SK-N-SH (cell line): ENCODE measurements around the gene CAMKMT. TPM values are rescaled to one million over a fixed set of nuclear protein-coding genes. Genes with fewer than 3 reads are reported as not detected.

Source experiments
- CTCF ChIA-PET: fragments of 300-600, 350-600 bp; formaldehyde crosslinking; extraction: SDS; loops from one replicate; lab custom pipeline; 2021; lab: Yijun Ruan, JAX
- POLR2A ChIA-PET: fragments of 350-600 bp; sonication (Branson Sonifier 250); formaldehyde crosslinking; extraction: SDS; loops from one replicate; lab custom pipeline; 2020; ENCODE audit warnings: antibody characterized with exemption, inconsistent platforms; lab: Yijun Ruan, JAX
- DNase-seq: peaks from one replicate; pipeline ENCODE4 v3.0.0; 2012
- H2AFZ ChIP-seq: fragments of 200-600 bp; sonication (generic); 2 replicates; pipeline ENCODE4 v1.8.1; 2016; ENCODE audit warnings: antibody characterized with exemption, mild to moderate bottlenecking, low read depth
- H3F3A ChIP-seq: fragments of 200-600 bp; sonication (generic); replicated peaks from 2 replicates; pipeline ENCODE3; 2016; ENCODE audit warnings: antibody characterized with exemption, mild to moderate bottlenecking; ENCODE audit not compliant: insufficient read depth
- H3K27ac ChIP-seq, 2 experiments: fragments of 200-500 bp in 1 of 2; fragments of 200-600 bp in 1 of 2; sonication (Bioruptor generic) in 1 of 2; sonication (generic), shearing (Covaris generic) in 1 of 2; 2 replicates each; pipeline versions ENCODE4 v1.5.1 to v1.6.1; 2014 to 2016; ENCODE audit warnings: low read depth in 2 of 2, inconsistent platforms in 1 of 2, low read length in 1 of 2, mild to moderate bottlenecking in 1 of 2, mixed read lengths in 1 of 2
- H3K27me3 ChIP-seq: fragments of 200-600 bp; sonication (generic), shearing (Covaris generic); 2 replicates; pipeline ENCODE4 v1.6.1; 2016; ENCODE audit warnings: mixed run types; ENCODE audit not compliant: insufficient read depth
- H3K36me3 ChIP-seq, 2 experiments: fragments of 200-500 bp in 1 of 2; fragments of 200-600 bp in 1 of 2; sonication (Bioruptor generic) in 1 of 2; sonication (generic) in 1 of 2; replicated peaks in 1 of 2; 2 replicates each; pipeline versions ENCODE3 to v1.5.1; 2014 to 2016; ENCODE audit warnings: low read length in 1 of 2, mild to moderate bottlenecking in 1 of 2; ENCODE audit not compliant: insufficient read depth in 2 of 2, control insufficient read depth in 1 of 2
- H3K4me1 ChIP-seq, 2 experiments: fragments of 200-500 bp in 1 of 2; fragments of 200-600 bp in 1 of 2; sonication (Bioruptor generic) in 1 of 2; sonication (generic), shearing (Covaris generic) in 1 of 2; 2 replicates each; pipeline versions ENCODE4 v1.5.1 to v1.6.1; 2014 to 2016; ENCODE audit warnings: low read depth in 1 of 2, low read length in 1 of 2, mixed run types in 1 of 2; ENCODE audit not compliant: insufficient read depth in 2 of 2, control insufficient read depth in 1 of 2
- H3K4me2 ChIP-seq: fragments of 200-600 bp; sonication (generic), shearing (Covaris generic); 2 replicates; pipeline ENCODE4 v1.6.1; 2017; ENCODE audit warnings: mixed run types
- H3K4me3 ChIP-seq, 2 experiments: fragments of 200-500 bp in 1 of 2; fragments of 200-600 bp in 1 of 2; sonication (Bioruptor generic) in 1 of 2; sonication (generic), shearing (Covaris generic) in 1 of 2; 2 replicates each; pipeline versions ENCODE4 v1.5.1 to v1.8.1; 2014 to 2016; ENCODE audit warnings: low read depth in 2 of 2, inconsistent platforms in 1 of 2, low read length in 1 of 2, mild to moderate bottlenecking in 1 of 2, mixed read lengths in 1 of 2, moderate library complexity in 1 of 2
- H3K79me2 ChIP-seq: fragments of 200-600 bp; sonication (generic); 2 replicates; pipeline ENCODE4 v1.8.1; 2017; ENCODE audit warnings: mild to moderate bottlenecking; ENCODE audit not compliant: insufficient read depth
- H3K9ac ChIP-seq: fragments of 200-600 bp; sonication (generic); 2 replicates; pipeline ENCODE4 v1.6.1; 2017; ENCODE audit warnings: mixed run types
- H3K9me2 ChIP-seq: fragments of 200-600 bp; sonication (generic); 2 replicates; pipeline ENCODE4 v1.6.1; 2017; ENCODE audit warnings: mixed run types
- H3K9me3 ChIP-seq: fragments of 200-600 bp; sonication (generic); 2 replicates; pipeline ENCODE4 v1.6.1; 2017; ENCODE audit warnings: mixed run types, mild to moderate bottlenecking, moderate library complexity
- H4K20me1 ChIP-seq: fragments of 200-600 bp; sonication (generic); 2 replicates; pipeline ENCODE4 v1.6.1; 2017; ENCODE audit warnings: mild to moderate bottlenecking, mixed run types; ENCODE audit not compliant: insufficient read depth
- CTCF ChIP-seq: fragments of 200-600 bp; sonication (generic); IDR thresholded peaks from 2 replicates; pipeline ENCODE4 v1.6.1; 2017; ENCODE audit warnings: antibody characterized with exemption, mild to moderate bottlenecking, moderate library complexity
- EP300 ChIP-seq, 2 experiments: IDR thresholded peaks; 2 replicates each; pipeline versions ENCODE4 v1.4.0 to v1.6.1; 2012; ENCODE audit warnings: borderline replicate concordance in 1 of 2, low read depth in 1 of 2, low read length in 1 of 2
- GABPA ChIP-seq: IDR thresholded peaks from 2 replicates; pipeline ENCODE4 v1.4.0; 2012; ENCODE audit warnings: low read depth, mild to moderate bottlenecking
- IRF3 ChIP-seq: fragments of 150-350 bp; IDR thresholded peaks from 2 replicates; pipeline ENCODE4 v1.6.1; 2016; ENCODE audit warnings: mild to moderate bottlenecking, low read depth, low read length
- MEF2A ChIP-seq: IDR thresholded peaks from 2 replicates; pipeline ENCODE4 v1.4.0; 2012; ENCODE audit warnings: low read depth, borderline replicate concordance
- POLR2AphosphoS5 ChIP-seq: IDR thresholded peaks from 2 replicates; pipeline ENCODE4 v1.6.1; 2012; ENCODE audit warnings: low read depth, low read length
- RAD21 ChIP-seq: IDR thresholded peaks from 2 replicates; pipeline ENCODE4 v1.6.1; 2012; ENCODE audit warnings: mild to moderate bottlenecking, low read length
- RCOR1 ChIP-seq: fragments of 150-350 bp; IDR thresholded peaks from 2 replicates; pipeline ENCODE4 v1.6.1; 2017; ENCODE audit warnings: antibody characterized with exemption, low read length
- SIN3A ChIP-seq: IDR thresholded peaks from 2 replicates; pipeline ENCODE4 v1.6.1; 2012; ENCODE audit warnings: low read depth, mild to moderate bottlenecking, low read length, moderate library complexity, borderline replicate concordance
- TCF12 ChIP-seq: IDR thresholded peaks from 2 replicates; pipeline ENCODE4 v1.4.0; 2012
- TEAD4 ChIP-seq: IDR thresholded peaks from 2 replicates; pipeline ENCODE4 v1.4.0; 2012; ENCODE audit warnings: mild to moderate bottlenecking, borderline replicate concordance; ENCODE audit not compliant: insufficient read depth
- USF2 ChIP-seq: fragments of 150-350 bp; IDR thresholded peaks from 2 replicates; pipeline ENCODE4 v1.6.1; 2017; ENCODE audit warnings: antibody characterized with exemption, low read length, low read depth, borderline replicate concordance
- ZBTB33 ChIP-seq: IDR thresholded peaks from 2 replicates; pipeline ENCODE4 v1.4.0; 2012; ENCODE audit warnings: low read depth, borderline replicate concordance
- WGBS: methylation state at CpG from one replicate; pipeline ENCODE4 v1.1.6; 2017; ENCODE audit warnings: low lambda C conversion rate; 5-methylcytosine and 5-hydroxymethylcytosine counted together
- polyA plus RNA-seq, 3 experiments: library from polyadenylated mRNA; depleted of rRNA; stranded (reverse); fragments of >200 nt; gene quantifications; 2 replicates each; pipeline ENCODE4 v1.2.3, GENCODE V29; 2012
- TF ChIP-seq, protein P1 (sequence below): IDR thresholded peaks from 2 replicates; pipeline ENCODE4; 2012
- TF ChIP-seq, protein P2 (sequence below): IDR thresholded peaks from 2 replicates; pipeline ENCODE4 v1.4.0; 2012; ENCODE audit warnings: low read depth, borderline replicate concordance

CAMKMT gene
- polyA plus RNA-seq, 1 of the 3 experiments (the other 2 are of a cell fraction), result 5.9 TPM

DNA sequence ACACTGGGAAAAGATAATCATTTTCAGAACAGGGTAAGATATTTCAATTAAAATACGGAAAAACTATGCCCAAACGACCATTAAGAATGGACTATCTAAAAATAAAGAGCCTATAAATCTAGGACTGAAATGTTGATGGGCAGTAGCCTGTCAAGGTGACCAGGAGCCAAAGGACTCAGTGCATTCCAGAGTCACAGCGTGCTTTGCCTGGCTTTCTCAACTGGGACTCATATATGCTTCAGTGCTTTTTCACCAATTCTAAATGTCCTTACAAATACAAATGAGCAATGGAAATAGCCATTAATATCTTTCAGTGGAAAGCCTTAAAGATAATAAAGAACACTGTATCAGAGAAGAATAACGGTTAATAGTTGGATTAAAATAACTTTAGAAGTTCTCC is 35.9 kb upstream of the CAMKMT start:
- Histone ChIP-seq H3K27ac (no peak overlapping the region), H3K9me2 (no peaks in the 10 kb centered on the region), H3K9me3 (no peaks in the 10 kb centered on the region), H3K36me3 (peaks cover 63 to 71% of the 10 kb centered on the region in 2 experiments), H3F3A (peaks cover 8% of the 10 kb centered on the region), H3K4me2 (no peak overlapping the region), H3K4me3 (no peak overlapping the region), H2AFZ (no peak overlapping the region), H4K20me1 (no peaks in the 10 kb centered on the region), H3K9ac (no peak overlapping the region), H3K4me1 (peaks cover 0 to 3% of the 10 kb centered on the region in 2 experiments; a peak in 1 of 4 replicates), H3K79me2 (no peaks in the 10 kb centered on the region), H3K27me3 (no peaks in the 10 kb centered on the region)
- DNase-seq, result no peak
- ChIA-PET CTCF (interaction anchor here (1.5 kb wide), 1 partner anchor 282 kb away, joined by 3 read pairs; no protein-coding TSS in a partner anchor), POLR2A (no interaction called here)
- whole genome bisulfite sequencing, result 79% methylated on average over 4 of the region's 4 CpGs
- TF ChIP-seq ZBTB33 (no peak), IRF3 (no peak), POLR2AphosphoS5 (no peak), CTCF (no peak)

DNA sequence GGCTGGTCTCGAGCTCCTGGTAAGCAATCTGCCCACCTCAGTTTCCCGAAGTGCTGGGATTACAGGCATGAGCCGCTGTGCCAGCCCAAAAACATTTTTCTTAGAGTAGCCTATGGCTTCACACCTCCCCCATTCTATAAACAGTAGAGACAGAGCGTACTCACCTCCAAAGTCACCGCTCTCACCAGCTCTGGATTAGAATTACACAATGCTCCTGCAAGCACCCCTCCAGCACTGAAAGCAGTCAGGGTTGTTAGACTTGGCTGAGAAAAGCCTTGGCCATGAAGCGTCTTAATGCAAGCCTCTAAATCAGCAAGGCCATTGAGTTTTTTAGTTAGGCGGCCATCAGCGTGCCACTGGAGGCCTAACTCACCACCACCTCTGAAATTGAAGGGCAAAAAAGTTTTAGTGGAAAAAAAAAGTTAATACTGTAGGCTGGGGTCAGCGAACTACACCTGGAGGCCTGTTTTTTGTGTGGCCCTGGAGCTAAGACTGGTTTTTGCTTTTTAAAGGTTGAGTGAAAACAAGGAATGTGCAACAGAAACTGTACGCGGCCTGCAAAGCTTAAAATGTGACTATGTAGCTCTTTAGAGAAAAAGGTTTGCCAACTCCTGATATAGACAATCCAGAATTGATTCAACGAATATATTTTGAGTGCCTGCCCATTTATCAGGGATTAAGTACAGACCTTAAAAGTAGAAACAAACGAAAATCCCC is 35.0 kb upstream of the CAMKMT start:
- no peak overlapping the region for H3K27ac ChIP-seq
- H3K27me3 ChIP-seq, result no peaks in the 10 kb centered on the region
- no peak overlapping the region for H3K9ac ChIP-seq
- no peak overlapping the region for H3K4me2 ChIP-seq
- H2AFZ ChIP-seq, result no peak overlapping the region
- WGBS, result 90% methylated on average over 13 of the region's 13 CpGs
- no peaks in the 10 kb centered on the region for H3K9me2 ChIP-seq
- no peaks in the 10 kb centered on the region for H3K79me2 ChIP-seq
- H3K36me3 ChIP-seq, result peaks cover 60 to 66% of the 10 kb centered on the region in 2 experiments
- ChIA-PET CTCF (interaction anchor here (1.5 kb wide), 1 partner anchor 283 kb away, joined by 3 read pairs; no protein-coding TSS in a partner anchor), POLR2A (no interaction called here)
- H3K4me1 ChIP-seq, result peaks cover 0 to 3% of the 10 kb centered on the region in 2 experiments; a peak in 1 of 4 replicates
- H4K20me1 ChIP-seq, result no peaks in the 10 kb centered on the region
- H3K9me3 ChIP-seq, result no peaks in the 10 kb centered on the region
- DNase-seq, result no peak
- peaks cover 8% of the 10 kb centered on the region for H3F3A ChIP-seq
- H3K4me3 ChIP-seq, result no peak overlapping the region
- TF ChIP-seq GABPA (no peak), TCF12 (no peak), RCOR1 (no peak), POLR2AphosphoS5 (no peak), SIN3A (no peak), TEAD4 (no peak), IRF3 (no peak), USF2 (no peak), MEF2A (no peak), RAD21 (no peak), EP300 (IDR thresholded peaks at IDR 0.05; ENCODE audit: borderline replicate concordance in 1 of 2, low read depth in 1 of 2, low read length in 1 of 2) (no peak)
- TF ChIP-seq, protein P1, sequence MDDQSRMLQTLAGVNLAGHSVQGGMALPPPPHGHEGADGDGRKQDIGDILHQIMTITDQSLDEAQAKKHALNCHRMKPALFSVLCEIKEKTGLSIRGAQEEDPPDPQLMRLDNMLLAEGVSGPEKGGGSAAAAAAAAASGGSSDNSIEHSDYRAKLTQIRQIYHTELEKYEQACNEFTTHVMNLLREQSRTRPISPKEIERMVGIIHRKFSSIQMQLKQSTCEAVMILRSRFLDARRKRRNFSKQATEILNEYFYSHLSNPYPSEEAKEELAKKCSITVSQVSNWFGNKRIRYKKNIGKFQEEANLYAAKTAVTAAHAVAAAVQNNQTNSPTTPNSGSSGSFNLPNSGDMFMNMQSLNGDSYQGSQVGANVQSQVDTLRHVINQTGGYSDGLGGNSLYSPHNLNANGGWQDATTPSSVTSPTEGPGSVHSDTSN, result no peak
- TF ChIP-seq, protein P2, sequence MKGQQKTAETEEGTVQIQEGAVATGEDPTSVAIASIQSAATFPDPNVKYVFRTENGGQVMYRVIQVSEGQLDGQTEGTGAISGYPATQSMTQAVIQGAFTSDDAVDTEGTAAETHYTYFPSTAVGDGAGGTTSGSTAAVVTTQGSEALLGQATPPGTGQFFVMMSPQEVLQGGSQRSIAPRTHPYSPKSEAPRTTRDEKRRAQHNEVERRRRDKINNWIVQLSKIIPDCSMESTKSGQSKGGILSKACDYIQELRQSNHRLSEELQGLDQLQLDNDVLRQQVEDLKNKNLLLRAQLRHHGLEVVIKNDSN, result no peak
